ENCODE results near the gene TRA2A. TPM values are rescaled to one million over a fixed set of nuclear protein-coding genes. Genes with fewer than 3 reads are reported as not detected.
"Not testable (repeated sequence)": the region's sequence is repeated elsewhere in the genome, so short reads cannot be mapped to it uniquely, and the experiment has no call there.

Gene TRA2A
- total RNA-seq, 1 donor from 2014 or later = 120 TPM

DNA sequence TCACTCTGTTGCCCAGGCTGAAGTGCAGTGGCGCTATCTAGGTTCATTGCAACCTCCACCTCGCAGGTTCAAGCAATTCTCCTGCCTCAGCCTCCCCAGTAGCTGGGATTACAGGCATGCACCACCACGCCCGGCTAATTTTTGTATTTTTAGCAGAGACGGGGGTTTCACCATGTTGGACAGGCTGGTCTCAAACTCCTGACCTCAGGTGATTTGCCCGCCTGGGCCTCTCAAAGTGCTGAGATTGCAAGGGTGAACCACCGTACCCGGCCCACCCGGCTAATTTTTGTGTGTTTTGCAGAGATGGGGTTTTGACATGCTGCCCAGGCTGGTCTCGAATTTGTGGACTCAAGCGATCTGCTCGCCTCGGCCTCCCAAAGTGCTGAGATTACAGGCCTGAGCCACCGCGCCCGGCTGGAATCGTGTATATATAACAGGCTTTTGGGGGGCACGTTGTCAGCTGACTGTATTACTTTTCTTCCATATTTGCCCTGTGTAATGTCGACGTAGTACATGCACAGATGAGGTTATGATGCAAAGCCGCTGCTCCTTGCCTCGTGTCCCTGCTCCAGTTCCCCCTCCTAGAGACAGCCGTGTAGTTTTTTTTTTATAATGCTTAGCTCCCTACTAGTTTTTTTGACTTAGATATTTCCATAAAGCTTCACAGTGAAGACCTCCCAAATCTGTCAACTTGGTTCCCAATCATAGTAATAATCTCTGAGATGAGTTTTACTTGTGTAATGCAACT lies 883 bp upstream of the TRA2A start:
- no peak for TF ChIP-seq CTCF (conservative IDR thresholded peaks at IDR 0.05)
- peaks cover 3% of the 10 kb centered on the region for H3K36me3 Mint-ChIP-seq (ENCODE audit: low read depth)
- H3K27me3 Mint-ChIP-seq (ENCODE audit: low read depth) = no peaks in the 10 kb centered on the region
- no peak overlapping the region for H3K27ac Mint-ChIP-seq (ENCODE audit: unreplicated experiment)
- peaks cover 31% of the 10 kb centered on the region for H3K4me1 Mint-ChIP-seq
- H3K9me3 Mint-ChIP-seq = no peaks in the 10 kb centered on the region
- H3K4me3 Mint-ChIP-seq = peak overlapping the region; percentile 99
- DNase-seq (ENCODE audit: low read depth, low spot score) = no peak

GRCh38 chr7:23531050-23531793 lies 559 bp downstream of the TRA2A start:
- Mint-ChIP-seq H3K27me3 (ENCODE audit: low read depth) (no peaks in the 10 kb centered on the region), H3K27ac (ENCODE audit: unreplicated experiment) (peak overlapping the region; percentile 100), H3K4me3 (peak overlapping the region; percentile 99), H3K9me3 (no peaks in the 10 kb centered on the region), H3K4me1 (peaks cover 43% of the 10 kb centered on the region), H3K36me3 (ENCODE audit: low read depth) (peaks cover 3% of the 10 kb centered on the region)
- DNase-seq (ENCODE audit: low read depth, low spot score) = peak; percentile 32
- TF ChIP-seq CTCF (conservative IDR thresholded peaks at IDR 0.05) = no peak

DNA sequence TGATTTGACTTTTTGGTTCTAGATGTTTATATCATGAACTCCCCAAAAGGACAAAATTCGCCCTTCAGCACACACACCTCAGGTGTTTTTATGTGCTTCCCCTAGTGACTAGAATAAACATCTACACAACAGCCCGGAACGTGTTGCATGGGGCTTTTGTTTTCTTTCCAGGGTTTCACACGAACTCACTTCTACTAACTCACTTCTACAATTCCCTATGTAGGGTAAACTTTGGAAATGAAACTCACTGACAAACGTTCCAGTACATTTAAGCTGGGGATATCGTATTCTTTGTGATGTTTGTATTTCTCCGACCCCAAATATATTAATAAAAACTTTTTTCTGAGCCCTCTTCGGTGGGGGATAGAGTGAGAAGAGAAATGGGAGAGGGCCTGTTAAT lies 1.4 kb downstream of the TRA2A start:
- no peak for DNase-seq (ENCODE audit: low read depth, low spot score)
- TF ChIP-seq CTCF (conservative IDR thresholded peaks at IDR 0.05) = peak; percentile 47
- no peaks in the 10 kb centered on the region for H3K9me3 Mint-ChIP-seq
- H3K4me1 Mint-ChIP-seq = peaks cover 44% of the 10 kb centered on the region
- no peaks in the 10 kb centered on the region for H3K27me3 Mint-ChIP-seq (ENCODE audit: low read depth)
- peaks cover 3% of the 10 kb centered on the region for H3K36me3 Mint-ChIP-seq (ENCODE audit: low read depth)
- H3K27ac Mint-ChIP-seq (ENCODE audit: unreplicated experiment) = peak overlapping the region; percentile 100
- H3K4me3 Mint-ChIP-seq = peak overlapping the region; percentile 99

GRCh38 chr7:23529262-23529859 lies 2.4 kb downstream of the TRA2A start:
- no peaks in the 10 kb centered on the region for H3K27me3 Mint-ChIP-seq (ENCODE audit: low read depth)
- no peak overlapping the region for H3K27ac Mint-ChIP-seq (ENCODE audit: unreplicated experiment)
- no peaks in the 10 kb centered on the region for H3K9me3 Mint-ChIP-seq
- H3K4me1 Mint-ChIP-seq = peaks cover 54% of the 10 kb centered on the region
- no peak for TF ChIP-seq CTCF (conservative IDR thresholded peaks at IDR 0.05)
- DNase-seq (ENCODE audit: low read depth, low spot score) = no peak
- peaks cover 3% of the 10 kb centered on the region for H3K36me3 Mint-ChIP-seq (ENCODE audit: low read depth)
- peak overlapping the region; percentile 99 for H3K4me3 Mint-ChIP-seq

GRCh38 chr7:23525611-23526010 lies 6.2 kb downstream of the TRA2A start:
- Mint-ChIP-seq H3K36me3 (ENCODE audit: low read depth) (peaks cover 10% of the 10 kb centered on the region), H3K4me1 (peaks cover 75% of the 10 kb centered on the region)
- H3K9me3 Mint-ChIP-seq; DNase-seq (ENCODE audit: low read depth, low spot score); H3K4me3 Mint-ChIP-seq; H3K27ac Mint-ChIP-seq (ENCODE audit: unreplicated experiment); H3K27me3 Mint-ChIP-seq (ENCODE audit: low read depth): not testable (repeated sequence)

All from neural crest cell (in vitro differentiated cells).